ENCODE data around the gene MYL11. TPM values are rescaled to one million over a fixed set of nuclear protein-coding genes. Genes with fewer than 3 reads are reported as not detected.
A peak's percentile ranks its signal among the peaks of the same experiment; 100 is the strongest.

The MYL11 gene
- polyA plus RNA-seq, 1 of the 3 experiments (the other 2 are of a cell fraction) = 0.23 TPM

GRCh38 chr16:30355144-30355953 is 19.3 kb upstream of the MYL11 start, which contains the start of gene CD2BP2 (continued):
- no peak for TF ChIP-seq RFX5 (IDR thresholded peaks at IDR 0.05; ENCODE audit: low read length)
- no peak for TF ChIP-seq FOXM1 (IDR thresholded peaks at IDR 0.05; ENCODE audit: low read depth)
- no peak; the same call in 1 of the 2 replicates for TF ChIP-seq TCF12 (IDR thresholded peaks at IDR 0.05)
- peak; percentile 70 for TF ChIP-seq POLR2AphosphoS5 (IDR thresholded peaks at IDR 0.05; ENCODE audit: low read depth, low read length)
- peak; percentile 98 for TF ChIP-seq GABPA (IDR thresholded peaks at IDR 0.05; ENCODE audit: low read depth)
- TF ChIP-seq RAD21 (IDR thresholded peaks at IDR 0.05; ENCODE audit: low read length) = no peak; the same call in 1 of the 2 replicates
- no peak for TF ChIP-seq IRF3 (IDR thresholded peaks at IDR 0.05; ENCODE audit: low read depth, low read length)
- no peak for TF ChIP-seq GATA2 (CRISPR knock-in tag; IDR thresholded peaks at IDR 0.05)
- 0 out of 2 replicates have a peak, but pooled peaks have one; percentile 51 for TF ChIP-seq FOXJ3 (CRISPR knock-in tag; IDR thresholded peaks at IDR 0.05)
- 0 out of 4 replicates have a peak, but pooled peaks of 1 of the 2 experiments have one; percentile 4 for TF ChIP-seq EP300 (IDR thresholded peaks at IDR 0.05; ENCODE audit: borderline replicate concordance in 1 of 2, low read depth in 1 of 2, low read length in 1 of 2)
- peak; percentile 51; the same call in 1 of the 2 replicates for TF ChIP-seq PBX3 (IDR thresholded peaks at IDR 0.05)

- ChIA-PET POLR2A (interaction anchor here (1.2 to 1.6 kb wide), 5 partner anchors 9 to 53 kb away, joined by 3 to 19 read pairs (median 5); partner anchors contain the start of genes TBC1D10B and ZNF48), CTCF (interaction anchor here (1.1 to 3.6 kb wide), 4 partner anchors 13 to 53 kb away, joined by 3 to 23 read pairs (median 4); partner anchors contain the start of genes TBC1D10B and ZNF771)
- peak overlapping the region; percentile 96 for H3K9ac ChIP-seq
- peak overlapping the region; percentile 93 to 99 for H3K4me3 ChIP-seq (ENCODE audit: low read depth in 2 of 2, low read length in 1 of 2)
- TF ChIP-seq CTCF (IDR thresholded peaks at IDR 0.05) (no peak), FOXJ3 (CRISPR knock-in tag; IDR thresholded peaks at IDR 0.05) (no peak), NFIC (IDR thresholded peaks at IDR 0.05; ENCODE audit: borderline replicate concordance) (no peak), ZBTB33 (IDR thresholded peaks at IDR 0.05; ENCODE audit: borderline replicate concordance, low read depth) (no peak), RCOR1 (IDR thresholded peaks at IDR 0.05; ENCODE audit: low read length) (no peak), CHD2 (IDR thresholded peaks at IDR 0.05; ENCODE audit: low read length, partially characterized antibody) (no peak), JUND (IDR thresholded peaks at IDR 0.05) (no peak), REST (IDR thresholded peaks at IDR 0.05; ENCODE audit: low read depth, low read length) (no peak), TAF1 (IDR thresholded peaks at IDR 0.05; ENCODE audit: borderline replicate concordance, low read depth, low read length) (no peak)
- H3F3A ChIP-seq (replicated peaks; ENCODE audit: insufficient read depth) = peaks cover 10% of the 10 kb centered on the region
- H3K36me3 ChIP-seq (replicated peaks in 1 of 2; ENCODE audit: control insufficient read depth in 1 of 2, insufficient read depth in 2 of 2, low read length in 1 of 2) = peaks cover 20 to 58% of the 10 kb centered on the region in 2 experiments
- no peaks in the 10 kb centered on the region for H3K27me3 ChIP-seq (ENCODE audit: insufficient read depth)
- H4K20me1 ChIP-seq (ENCODE audit: insufficient read depth) = peaks cover 21% of the 10 kb centered on the region
- peaks cover 34 to 39% of the 10 kb centered on the region in 2 experiments for H3K4me1 ChIP-seq (ENCODE audit: control insufficient read depth in 1 of 2, insufficient read depth in 2 of 2, low read depth in 1 of 2, low read length in 1 of 2)
- H3K79me2 ChIP-seq (ENCODE audit: insufficient read depth) = peaks cover 42% of the 10 kb centered on the region
- H2AFZ ChIP-seq (ENCODE audit: low read depth) = peak overlapping the region; percentile 60; the same call in 1 of the 2 replicates
- H3K4me2 ChIP-seq = peak overlapping the region; percentile 96
- 70% methylated on average over 3 of the region's 7 CpGs for WGBS (ENCODE audit: low lambda C conversion rate)
- peak overlapping the region; percentile 95 to 99 for H3K27ac ChIP-seq (ENCODE audit: low read depth in 2 of 2, low read length in 1 of 2)
- DNase-seq = peak; percentile 41
- H3K9me3 ChIP-seq = no peaks in the 10 kb centered on the region
- H3K9me2 ChIP-seq = no peaks in the 10 kb centered on the region
These were observed 18.7 kb upstream of the MYL11 start for GRCh38 chr16:30355954-30356308.

All from SK-N-SH (cell line).